Bronchial epithelial cell (primary cell): ENCODE data around the gene CSK. TPM values are rescaled to one million over a fixed set of nuclear protein-coding genes. Genes with fewer than 3 reads are reported as not detected.

ENCODE experiments used
- DNase-seq: peaks from one replicate; pipeline ENCODE4 v3.0.0-alpha.2; 2010; ENCODE audit warnings: low read depth
- FAIRE-seq: peaks from 2 replicates; lab custom pipeline; 2011; peaks lifted over from hg19 to GRCh38; lab: Jason Lieb, UNC
- H3K27me3 ChIP-seq: 2 replicates; pipeline ENCODE4 v1.5.1; 2011; ENCODE audit warnings: low read length; ENCODE audit not compliant: control insufficient read depth, insufficient read depth
- H3K36me3 ChIP-seq: 2 replicates; pipeline ENCODE4 v1.5.1; 2011; ENCODE audit warnings: low read length; ENCODE audit not compliant: control insufficient read depth, insufficient read depth
- H3K4me3 ChIP-seq: 2 replicates; pipeline ENCODE4 v1.5.1; 2011; ENCODE audit warnings: mild to moderate bottlenecking, low read depth, low read length, control low read depth
- total RNA-seq: library from RNA; depleted of rRNA; stranded (reverse); fragments of >200 nt; gene quantifications from 2 replicates; pipeline ENCODE4 v1.2.1, GENCODE V29; 2014
- TF ChIP-seq, protein P1 (sequence below): IDR thresholded peaks from 2 replicates; pipeline ENCODE4 v1.5.1; 2011; ENCODE audit warnings: mild to moderate bottlenecking, moderate library complexity, low read length, control low read depth, inconsistent platforms; ENCODE audit not compliant: insufficient read depth, severe bottlenecking

CSK gene
- total RNA-seq, 1 donor from 2014 or later: 29.2 TPM

DNA sequence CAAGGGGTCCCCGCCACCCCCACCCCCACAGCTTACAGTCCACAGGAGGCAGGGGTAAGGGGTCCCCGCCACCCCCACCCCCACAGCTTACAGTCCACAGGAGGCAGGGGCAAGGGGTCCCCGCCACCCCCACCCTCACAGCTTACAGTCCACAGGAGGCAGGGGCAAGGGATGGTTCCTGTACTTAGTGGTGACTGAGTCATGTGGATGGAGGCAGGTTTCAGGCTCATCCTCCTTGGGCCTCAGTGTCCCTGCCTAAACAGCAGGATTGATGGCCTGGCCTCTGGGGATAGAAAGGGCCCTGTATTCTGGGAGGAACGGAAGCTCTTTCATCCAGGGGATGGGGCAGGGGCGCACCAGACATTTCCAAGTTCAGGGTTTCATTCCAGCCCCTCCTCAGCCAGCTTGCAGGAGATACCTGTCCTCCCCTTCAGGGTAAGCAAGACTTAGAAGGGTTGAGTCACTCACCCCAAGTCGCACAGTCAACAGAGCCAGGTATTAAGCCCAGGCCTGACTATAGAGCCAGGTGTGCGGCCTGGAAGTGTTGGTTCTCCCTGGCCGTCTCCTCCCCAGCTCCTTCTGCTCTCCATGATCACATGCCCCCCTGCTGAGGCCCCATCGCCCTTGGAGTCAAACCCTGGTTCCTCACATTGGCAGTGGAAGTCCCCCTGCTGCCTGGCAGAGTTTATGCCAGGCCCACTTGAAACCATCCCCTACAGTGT, 12.5 kb downstream of the CSK start:
- H3K36me3 ChIP-seq: peaks cover 10% of the 10 kb centered on the region
- TF ChIP-seq, protein P1, sequence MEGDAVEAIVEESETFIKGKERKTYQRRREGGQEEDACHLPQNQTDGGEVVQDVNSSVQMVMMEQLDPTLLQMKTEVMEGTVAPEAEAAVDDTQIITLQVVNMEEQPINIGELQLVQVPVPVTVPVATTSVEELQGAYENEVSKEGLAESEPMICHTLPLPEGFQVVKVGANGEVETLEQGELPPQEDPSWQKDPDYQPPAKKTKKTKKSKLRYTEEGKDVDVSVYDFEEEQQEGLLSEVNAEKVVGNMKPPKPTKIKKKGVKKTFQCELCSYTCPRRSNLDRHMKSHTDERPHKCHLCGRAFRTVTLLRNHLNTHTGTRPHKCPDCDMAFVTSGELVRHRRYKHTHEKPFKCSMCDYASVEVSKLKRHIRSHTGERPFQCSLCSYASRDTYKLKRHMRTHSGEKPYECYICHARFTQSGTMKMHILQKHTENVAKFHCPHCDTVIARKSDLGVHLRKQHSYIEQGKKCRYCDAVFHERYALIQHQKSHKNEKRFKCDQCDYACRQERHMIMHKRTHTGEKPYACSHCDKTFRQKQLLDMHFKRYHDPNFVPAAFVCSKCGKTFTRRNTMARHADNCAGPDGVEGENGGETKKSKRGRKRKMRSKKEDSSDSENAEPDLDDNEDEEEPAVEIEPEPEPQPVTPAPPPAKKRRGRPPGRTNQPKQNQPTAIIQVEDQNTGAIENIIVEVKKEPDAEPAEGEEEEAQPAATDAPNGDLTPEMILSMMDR: no peak
- H3K27me3 ChIP-seq: no peaks in the 10 kb centered on the region
- no peak overlapping the region for H3K4me3 ChIP-seq
- DNase-seq: peak; percentile 47
- FAIRE-seq: no peak

GRCh38 chr15:74794970-74795349, 13.1 kb downstream of the CSK start:
- FAIRE-seq: no peak
- no peak for DNase-seq
- TF ChIP-seq, protein P1: no peak
- Histone ChIP-seq H3K36me3 (peaks cover 10% of the 10 kb centered on the region), H3K27me3 (no peaks in the 10 kb centered on the region), H3K4me3 (no peak overlapping the region)

- H3K36me3 ChIP-seq: peaks cover 18% of the 10 kb centered on the region
- DNase-seq: peak; percentile 50
- H3K4me3 ChIP-seq: no peak overlapping the region
- TF ChIP-seq, protein P1: no peak
- no peaks in the 10 kb centered on the region for H3K27me3 ChIP-seq
- FAIRE-seq: no peak
Measured at GRCh38 chr15:74795966-74796625, 14.2 kb downstream of the CSK start.

- TF ChIP-seq, protein P1: no peak
- DNase-seq: no peak
- Histone ChIP-seq H3K27me3 (no peaks in the 10 kb centered on the region), H3K4me3 (no peak overlapping the region), H3K36me3 (peaks cover 34% of the 10 kb centered on the region)
- FAIRE-seq: peak; percentile 77
Measured at GRCh38 chr15:74798388-74799254, 16.7 kb downstream of the CSK start.

- H3K36me3 ChIP-seq: peaks cover 34% of the 10 kb centered on the region
- FAIRE-seq: no peak
Measured at GRCh38 chr15:74799255-74799855, 17.5 kb downstream of the CSK start.

More at GRCh38 chr15:74799255-74799855, 17.5 kb downstream of the CSK start:
- TF ChIP-seq, protein P1: no peak
- no peaks in the 10 kb centered on the region for H3K27me3 ChIP-seq
- DNase-seq: no peak
- H3K4me3 ChIP-seq: no peak overlapping the region
